Stimulated activated CD8-positive, alpha-beta memory T cell treated with anti-CD3 and anti-CD28 coated beads, Interleukin-7, amount 100 ng/mL, for 1 hour (primary cell): Measurements from ENCODE around the gene SV2B.

ENCODE experiments used
- DNase-seq, 2 donors: peaks; one replicate each; pipeline ENCODE4 v3.0.0-alpha.2; 2020; ENCODE audit warnings: low read depth in 2 of 2

The SV2B gene

DNA sequence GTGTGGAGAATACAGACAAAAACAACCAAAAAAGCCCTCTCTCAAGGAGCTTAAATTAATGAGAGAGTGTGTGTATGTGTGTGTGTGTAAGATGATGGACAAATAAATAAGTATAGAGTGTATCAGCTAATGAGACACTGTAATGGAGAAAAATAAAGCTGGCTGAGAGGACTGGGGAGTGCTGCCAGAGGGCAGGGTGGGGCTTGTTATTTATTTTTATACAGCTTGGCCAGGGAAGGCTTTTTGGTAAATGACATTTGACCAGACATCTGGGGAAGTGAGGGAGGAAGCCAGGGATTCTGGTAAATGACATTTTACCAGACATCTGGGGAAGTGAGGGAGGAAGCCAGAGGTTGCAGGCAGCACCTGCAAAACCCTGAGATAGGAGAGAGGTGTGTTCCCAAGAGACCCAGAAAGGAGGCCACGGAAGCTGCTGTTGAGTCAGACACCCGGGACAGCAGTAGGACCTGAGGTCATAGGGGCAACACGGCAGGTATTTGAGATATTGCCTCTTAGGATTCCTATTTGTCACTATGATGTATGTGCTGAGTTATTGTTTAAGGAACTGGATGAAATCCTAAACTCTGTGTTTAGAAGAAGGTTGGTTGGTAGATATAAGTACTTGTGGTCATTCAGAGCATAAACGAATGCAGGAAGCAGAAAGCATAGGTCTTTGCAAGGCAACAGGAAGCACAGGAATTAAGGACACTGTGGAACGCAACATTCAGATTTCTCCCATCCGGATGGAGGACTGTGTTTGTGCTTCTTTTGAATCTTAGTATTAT lies 2.7 kb downstream of the SV2B start:
- no peak for DNase-seq

DNA sequence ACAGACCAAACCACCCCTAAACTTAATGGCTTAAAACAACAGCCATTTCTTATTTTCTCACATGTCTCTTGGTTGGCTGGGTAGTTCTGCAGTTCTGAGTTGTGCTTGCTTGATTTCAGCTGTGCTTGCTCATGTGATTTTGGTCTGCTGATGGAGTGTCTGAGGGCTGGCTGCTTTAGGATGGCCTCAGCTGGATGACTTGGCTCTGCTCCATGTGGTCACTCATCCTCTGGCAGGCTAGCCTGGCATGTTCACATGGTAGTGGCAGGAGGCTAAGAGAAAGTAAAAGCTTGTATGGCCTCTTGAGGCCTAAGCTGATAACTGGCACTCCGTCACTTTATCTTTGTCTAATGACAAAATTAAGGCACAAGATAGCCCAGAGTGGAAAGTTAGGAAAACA lies 4.1 kb downstream of the SV2B start:
- DNase-seq: no peak

DNA sequence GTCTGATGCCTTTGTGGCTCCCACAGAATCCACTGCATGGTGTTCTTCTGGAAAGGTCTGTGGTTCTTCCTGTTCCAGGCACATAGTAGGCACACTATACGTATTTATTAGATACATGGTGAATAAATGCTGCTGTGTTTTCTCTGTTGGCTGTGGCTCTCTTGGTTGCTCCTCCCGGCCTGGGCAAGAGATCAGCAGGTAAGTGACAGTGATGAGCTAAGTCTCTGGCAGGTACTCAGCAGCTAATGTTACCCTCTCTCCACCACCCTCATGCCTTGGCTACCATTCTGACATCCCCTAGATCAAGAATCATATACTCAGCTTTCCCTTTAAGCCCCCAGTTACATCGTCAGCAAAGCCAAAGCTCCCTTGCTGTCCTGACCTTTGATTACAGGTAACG lies 8.4 kb downstream of the SV2B start:
- no peak for DNase-seq

DNA sequence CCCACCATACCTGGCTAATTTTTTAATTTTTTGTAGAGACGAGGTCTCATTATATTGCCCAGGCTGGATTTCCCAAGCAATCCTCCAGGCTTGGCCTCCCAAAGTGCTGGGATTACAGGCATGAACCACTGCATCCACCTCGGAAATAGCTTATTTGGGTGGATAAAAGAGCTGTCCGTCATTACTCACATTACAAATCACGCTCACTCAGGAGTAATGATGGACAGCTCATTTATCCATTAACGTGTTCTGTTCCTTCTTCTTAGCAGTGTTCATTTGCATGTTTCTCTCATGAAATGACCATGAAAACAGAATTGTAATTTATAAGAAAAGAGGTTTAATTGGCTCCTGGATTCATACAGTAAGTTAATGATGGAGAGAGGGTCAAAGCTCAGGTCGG lies 9.8 kb downstream of the SV2B start:
- DNase-seq: no peak

DNA sequence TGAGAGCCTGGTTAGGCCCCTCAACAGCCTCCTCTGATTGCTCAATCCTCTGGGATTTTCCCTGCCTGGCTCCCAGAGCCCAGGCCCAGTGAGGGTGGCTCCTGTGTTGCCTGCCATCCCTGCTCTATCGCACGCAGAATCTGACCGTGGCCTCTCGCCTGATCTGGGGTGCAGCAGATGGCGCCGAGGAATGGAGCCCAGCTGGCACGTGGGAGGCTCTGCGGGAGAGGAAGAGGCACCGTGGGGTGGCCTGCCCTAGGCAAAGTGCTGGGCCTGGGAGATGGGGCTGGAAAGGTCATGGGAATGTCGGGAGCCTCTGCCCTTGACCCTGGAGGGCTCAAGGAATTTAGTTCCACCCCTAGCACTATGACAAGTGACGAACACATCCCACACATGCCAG lies 10.3 kb downstream of the SV2B start:
- DNase-seq: no peak

DNA sequence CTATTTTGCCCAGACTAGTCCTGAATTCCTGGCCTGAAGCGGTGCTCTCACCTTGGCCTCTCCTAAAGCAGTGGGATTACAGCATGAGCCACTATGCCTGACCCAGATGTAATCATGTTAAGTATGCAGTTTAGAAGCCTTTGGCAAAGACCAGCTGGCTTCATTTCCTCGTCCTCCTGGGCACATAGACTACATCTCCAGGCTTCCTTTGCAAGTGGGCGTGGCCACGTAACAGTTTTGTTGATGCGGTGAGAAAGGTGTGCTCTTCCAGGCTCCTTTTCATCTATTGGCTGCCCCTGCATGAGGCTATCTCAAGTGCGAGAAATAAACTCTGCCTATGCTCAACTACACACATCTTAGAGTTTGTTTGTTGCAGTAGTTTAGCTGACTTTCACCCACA lies 13.0 kb downstream of the SV2B start:
- no peak for DNase-seq

DNA sequence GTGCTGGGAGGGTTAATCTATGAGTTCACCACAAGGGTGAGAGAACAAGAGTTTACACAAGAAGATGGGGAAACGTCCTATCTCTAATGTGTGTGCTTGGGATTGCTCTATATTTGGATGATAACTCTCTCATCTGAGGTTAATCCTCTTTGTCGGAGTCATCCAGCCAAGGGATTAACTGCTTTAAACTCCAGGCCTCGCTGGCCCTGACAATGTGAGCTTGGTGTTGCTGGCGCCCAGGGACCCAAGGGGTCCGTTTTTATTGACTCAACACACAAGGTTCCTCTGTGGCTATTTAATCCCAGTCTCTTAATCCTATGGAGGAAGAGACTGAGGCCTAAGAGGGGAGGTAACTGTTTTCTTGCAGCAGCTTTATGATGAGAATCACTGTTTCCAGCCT lies 14.2 kb downstream of the SV2B start:
- DNase-seq: no peak

DNA sequence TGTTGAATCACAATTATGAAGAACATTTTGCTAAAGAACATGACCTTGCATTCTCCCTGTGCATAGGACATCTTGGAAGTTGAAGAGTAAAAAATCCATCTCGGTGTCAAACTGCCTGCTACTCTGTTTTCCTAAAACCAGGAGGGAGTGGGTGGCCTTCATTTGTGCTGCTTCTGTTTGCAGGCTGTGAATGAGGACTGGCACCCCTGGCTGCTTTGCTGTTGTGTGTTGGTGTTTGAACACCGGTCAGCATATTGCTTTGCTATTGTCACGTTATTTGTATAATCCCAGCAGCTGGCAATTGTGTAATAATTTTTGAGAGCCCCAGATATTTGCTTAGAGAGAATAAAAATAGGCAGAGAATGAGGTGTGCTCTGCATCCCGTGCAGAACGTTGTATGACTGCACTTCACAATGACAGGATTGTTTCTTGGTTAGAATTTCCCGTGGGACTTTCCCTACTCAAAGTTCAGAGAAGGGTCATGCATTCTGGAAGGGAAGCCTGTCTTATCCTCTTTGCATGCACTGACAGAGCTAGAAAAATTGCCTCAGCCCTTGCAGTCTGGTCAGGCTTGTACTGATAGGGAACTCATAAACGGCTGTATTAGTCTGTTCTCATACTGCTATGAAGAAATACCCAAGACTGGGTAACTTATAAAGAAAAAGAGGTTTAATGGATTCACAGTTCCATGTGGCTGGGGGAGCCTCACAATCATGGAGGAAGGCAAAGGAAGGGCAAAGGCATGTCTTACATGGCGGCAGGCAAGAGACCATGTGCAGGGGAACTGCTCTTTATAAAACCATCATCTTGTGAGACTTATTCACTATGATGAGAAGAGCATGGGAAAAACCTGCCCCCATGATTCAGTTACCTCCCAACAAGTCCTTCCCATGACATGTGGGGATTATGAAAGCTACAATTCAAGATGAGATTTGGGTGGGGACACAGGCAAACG lies 16.3 kb downstream of the SV2B start:
- no peak for DNase-seq

DNA sequence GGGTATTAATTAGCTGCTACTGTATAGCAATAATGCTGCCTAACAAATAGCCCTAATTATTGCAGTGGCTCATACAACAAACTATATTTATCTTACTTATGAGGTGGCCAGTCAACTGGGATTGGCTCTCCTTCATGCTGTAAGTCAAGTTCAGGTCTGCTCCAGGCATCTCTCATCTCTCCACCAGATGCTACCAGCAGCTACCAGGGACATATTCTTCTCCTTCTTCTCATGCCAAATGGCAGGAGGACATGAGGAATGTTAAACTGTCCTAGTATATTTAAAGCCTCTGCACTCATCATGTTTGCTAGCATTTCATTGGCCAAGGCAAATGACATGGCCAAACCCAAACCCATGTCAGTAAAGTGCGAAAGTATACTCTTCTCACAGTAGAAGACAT lies 17.3 kb downstream of the SV2B start:
- no peak for DNase-seq

DNA sequence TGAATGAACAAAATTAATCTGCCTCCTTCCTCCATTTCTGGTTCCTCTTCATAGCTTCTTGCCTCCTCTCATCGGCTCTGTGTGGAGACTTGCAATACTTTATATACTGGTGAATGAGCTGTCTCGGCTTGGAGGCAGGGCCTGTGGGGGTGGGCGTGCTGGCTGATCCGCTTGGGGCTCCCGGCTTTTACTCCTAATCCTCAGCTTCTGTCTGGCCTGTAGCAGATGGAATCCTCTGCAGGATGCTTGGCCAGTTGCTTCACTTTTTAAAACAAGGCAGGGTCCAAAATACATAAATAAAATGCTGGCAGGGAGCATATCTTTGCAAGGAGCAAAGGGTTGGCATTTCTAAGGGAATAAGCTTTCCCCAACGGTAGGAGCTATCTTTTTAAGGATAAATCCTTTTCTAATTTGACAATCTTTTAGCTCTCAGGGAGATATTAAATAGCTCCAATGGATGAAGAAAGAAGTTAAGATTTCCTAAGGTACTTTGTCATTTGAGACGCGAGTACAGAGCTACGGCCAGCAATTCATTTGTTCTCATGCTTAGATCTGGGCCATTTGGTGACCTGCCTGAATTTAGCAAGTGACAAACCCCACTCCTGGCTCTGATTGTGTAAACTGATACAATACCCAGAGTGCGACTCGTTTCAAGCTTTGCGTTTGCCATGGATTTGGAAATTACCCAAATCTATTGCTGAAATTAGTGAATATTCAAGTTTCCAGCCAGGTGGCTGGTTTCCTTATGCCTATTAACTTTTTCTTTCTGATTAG lies 18.9 kb downstream of the SV2B start:
- no peak for DNase-seq

DNA sequence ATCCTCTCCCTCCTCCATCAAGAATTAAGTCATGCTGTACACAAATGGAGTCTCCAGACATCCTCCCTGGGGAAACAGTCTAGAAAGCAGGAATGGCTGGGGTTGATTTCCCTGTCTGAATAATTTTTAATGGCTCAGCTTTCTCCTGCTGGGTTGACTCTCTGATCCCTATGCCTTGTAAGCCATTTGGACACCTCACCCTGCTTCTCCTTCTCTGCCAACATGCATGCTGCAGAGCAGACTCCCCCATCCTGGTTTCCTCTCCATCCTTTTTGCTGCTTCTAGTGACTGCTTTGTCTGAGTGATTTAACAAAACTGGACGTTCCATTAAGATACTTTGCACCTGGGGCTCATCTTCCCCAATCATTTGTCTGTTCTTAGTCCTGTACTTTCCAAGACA lies 22.2 kb downstream of the SV2B start:
- no peak for DNase-seq

DNA sequence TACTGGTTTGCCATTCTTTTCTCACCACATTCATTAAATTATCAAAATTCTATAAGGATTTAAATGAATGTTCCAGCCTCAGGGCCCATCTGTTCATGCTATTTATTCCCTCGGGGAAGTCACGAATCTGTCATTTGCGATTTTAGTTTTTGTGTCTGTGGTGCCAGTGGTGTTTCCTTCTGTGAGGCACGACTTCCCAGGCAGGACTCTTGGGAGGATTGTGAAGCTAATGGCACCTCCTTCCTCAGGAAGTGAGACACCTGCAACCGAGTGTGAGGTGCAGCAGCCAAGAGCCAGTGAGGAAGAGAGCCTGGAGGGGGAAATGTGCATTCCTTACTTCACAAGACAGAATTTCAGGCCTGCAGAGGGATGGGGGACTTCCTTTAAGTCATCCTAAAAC lies 24.1 kb downstream of the SV2B start:
- no peak for DNase-seq

DNA sequence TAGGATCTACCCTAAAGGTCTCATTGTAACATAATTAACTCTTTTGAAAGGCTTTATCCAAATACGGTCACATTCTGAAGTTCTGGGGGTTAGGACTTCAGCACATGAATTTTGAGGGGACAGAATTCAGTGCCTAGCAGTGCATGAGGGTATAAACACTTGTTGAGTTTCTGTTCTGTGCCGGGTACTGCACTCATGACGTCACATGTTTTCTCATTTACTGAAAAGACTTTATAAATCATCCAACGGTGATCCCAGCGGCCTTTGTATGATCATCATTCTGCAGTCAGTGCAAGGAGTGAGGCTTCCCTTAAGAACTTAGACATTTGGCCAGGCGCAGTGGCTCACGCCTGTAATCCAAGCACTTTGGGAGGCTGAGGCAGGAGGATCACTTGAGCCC lies 25.1 kb downstream of the SV2B start:
- no peak for DNase-seq

DNA sequence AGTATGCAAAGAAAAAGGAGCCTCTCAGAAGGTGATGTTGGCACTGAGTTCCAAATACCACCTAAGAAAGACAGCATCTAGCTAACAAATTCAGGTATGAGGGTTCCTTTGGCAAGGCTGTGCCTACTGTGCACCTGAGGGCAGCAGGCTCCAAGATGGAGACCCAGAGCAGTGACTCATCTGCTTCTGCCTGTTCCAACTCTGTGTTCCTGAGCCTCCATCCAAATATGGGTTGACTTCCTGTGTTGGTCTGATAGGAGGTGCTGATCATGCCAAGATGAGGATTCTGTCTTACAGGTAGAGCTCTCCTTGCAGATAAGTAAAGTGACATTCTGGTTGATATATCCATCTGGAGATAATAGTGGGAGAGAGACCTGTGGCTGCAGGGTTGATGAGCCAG lies 26.0 kb downstream of the SV2B start:
- no peak for DNase-seq

DNA sequence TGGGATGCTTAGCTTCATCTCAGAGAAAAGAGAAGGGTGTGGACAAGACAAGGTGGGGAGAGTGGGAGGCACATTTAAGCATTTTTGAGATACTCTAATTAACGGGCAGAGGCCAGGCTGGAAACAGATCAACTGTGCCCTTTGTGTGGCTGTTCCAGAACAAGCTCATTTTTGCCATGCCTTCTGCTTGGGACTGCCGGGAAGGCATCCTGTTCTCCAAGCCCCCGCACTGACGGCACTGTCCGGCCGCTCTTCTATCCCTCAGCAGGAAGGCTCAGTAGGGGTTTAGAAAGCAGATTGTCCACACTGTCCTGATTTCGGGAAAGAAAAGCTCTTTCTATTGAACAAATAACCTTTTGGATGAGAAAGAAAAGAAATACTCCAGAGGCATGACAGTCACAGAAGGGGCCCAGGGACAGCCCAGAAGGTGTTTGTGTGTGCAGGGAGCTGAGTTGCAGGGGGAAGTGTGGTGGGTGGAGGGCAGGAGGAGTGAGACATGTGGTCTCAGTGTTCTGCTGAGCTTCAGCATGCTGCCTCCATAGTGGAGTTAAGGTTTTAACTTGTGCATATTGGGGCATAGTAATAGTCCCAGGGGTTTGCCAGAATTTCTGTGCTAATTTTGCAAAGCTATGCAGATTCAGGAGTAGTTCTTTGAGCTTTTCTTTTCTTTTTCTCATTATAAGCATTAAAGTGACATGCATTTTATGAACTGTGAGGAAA lies 27.3 kb downstream of the SV2B start:
- no peak for DNase-seq

DNA sequence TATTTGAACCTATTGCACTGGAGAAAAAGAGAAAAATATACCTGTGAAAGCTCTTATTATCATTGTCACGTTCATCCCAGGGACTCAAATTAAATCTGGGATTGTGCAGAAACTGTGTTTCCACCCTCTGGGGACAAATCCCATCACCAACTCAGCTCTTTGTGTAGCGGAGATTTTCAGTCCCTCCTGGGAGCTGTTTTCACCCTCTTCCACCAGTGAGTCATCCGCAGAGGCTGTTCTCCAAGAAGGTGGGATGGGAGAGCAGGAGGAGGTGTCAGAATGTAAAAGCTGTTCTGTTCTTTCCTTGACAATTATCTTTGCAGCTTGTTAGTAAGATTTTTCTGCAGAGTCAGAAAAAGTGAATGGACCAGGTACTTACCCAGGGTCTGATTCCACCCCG lies 28.0 kb downstream of the SV2B start:
- DNase-seq: no peak

DNA sequence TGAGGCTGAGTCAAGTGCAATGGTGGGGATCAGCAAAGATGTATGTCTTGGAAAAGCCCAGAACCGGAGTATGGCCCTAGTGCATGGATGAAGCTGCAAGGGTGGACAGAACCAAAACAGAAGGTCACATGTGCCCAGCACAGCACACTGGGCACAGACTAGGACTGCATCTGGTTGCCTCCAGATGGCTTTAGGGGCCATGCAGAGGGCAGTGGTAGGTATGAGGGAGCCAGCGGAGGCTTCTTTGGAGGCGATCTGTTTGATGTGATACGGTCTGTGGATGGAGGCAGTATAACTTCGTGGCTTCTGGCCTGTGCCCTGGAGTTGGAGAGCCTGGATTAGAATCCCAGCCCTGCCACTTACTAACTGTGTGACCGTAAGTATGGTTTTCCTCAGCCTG lies 29.4 kb downstream of the SV2B start:
- no peak for DNase-seq

DNA sequence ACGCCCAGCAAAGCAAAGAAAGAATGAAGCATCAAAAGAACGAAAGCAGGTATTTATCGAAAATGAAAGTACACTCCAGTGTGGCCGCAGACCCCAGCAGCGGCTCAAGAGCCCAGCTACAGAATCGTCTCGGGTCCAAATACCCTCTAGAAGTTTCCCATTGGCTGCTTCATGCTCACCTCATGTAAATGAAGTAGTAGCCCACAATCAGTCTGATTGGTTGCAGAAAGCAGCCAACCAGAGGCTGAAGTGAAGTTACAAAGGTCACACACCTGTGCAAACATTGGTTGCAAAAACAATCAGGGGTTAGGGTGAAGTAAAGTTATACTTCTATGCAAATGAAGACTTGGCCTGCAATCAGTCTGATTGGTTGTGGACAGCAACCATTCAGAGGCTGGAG lies 32.0 kb downstream of the SV2B start:
- DNase-seq: no peak

DNA sequence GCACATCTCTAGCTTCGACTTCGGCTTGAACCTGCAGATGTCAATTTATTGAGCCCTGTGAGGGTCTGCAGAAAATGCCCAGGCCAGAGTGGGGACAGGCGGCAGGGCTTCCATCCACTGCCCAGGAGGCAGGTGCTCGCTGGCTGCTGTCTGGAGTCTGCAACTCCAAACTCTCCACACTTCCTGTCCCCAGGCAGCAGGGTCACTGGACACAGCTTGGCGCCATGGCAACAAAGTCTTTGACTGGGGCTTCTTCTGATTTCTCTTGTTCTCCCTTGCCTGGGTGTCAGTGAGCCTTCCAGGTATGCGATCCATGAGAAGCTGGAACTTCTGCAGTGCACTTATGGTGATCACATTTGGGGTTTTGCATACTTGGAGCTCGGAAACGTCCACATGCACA lies 33.5 kb downstream of the SV2B start:
- DNase-seq: no peak

DNA sequence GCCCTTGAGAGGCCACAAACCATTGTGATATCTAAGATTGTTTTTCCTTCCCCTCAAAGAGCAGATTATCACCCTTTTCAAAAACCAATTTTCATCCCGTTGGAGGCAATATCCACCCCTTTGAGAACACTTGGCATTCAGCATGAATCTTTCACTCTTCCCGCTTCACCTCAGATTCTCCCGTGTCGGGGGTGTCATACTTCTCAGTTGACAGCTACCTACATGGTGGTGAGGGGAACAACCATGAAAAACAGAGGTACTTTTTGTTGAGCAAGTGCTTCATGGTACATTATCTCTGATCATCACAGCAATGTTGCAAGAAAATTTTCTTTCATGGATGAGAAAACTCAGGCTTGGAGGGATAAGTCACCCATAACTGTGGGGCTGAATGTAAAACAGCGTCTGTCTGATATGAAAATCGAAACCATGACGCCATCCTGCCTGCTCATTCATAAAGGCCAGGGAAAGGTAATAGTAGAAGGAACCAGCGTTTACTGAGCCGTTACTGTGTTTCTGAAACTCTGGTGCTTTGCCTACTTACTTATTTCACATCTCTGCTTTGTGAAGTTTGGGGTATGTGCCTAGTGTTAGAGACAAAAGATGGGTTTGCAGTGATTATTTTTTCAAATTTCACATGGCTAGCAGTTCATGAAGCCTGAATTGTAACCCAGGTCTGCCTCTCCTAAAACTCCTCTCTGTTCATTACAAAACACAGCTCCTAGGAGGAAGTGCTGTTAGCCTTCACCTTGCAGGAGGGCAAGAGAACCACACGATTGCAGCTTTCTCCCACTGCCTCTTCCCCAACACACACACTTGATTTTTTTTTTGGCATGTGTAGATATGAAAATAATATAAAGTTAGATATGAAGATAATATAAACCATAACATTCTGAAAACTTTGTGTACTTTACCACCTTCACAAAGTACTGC lies 35.4 kb downstream of the SV2B start:
- DNase-seq: no peak
